ENCODE measurements around the gene CBX3. TPM values are rescaled to one million over a fixed set of nuclear protein-coding genes. Genes with fewer than 3 reads are reported as not detected.
"Not testable (repeated sequence)": the region's sequence is repeated elsewhere in the genome, so short reads cannot be mapped to it uniquely, and the experiment has no call there.

CBX3 gene
- total RNA-seq, 2 experiments from 2014 or later: 124 to 132 TPM

DNA sequence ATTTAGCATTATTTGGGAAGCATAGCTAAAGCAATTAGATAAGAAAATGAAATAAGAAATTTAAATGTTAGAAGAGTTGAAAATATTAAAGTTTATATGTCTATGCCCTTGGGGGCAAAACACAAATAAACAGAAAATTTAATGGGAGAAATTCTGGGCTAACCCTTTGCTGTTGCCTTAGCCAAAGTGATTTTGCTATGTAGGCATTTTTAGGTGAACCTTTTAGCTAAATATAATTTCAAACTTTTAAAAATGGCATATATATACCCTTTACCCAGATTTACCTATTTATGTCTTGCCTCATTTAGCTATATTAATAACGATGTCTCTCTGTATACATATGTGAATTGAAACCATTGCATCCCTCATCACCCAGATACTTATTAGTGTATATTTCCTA lies 29.5 kb upstream of the CBX3 start:
- no peak overlapping the region for H3K4me3 ChIP-seq (ENCODE audit: low read length)
- H3K27ac ChIP-seq (ENCODE audit: low read depth in 1 of 2, low read length in 2 of 2): no peak overlapping the region
- Mint-ChIP-seq H3K4me3 (no peak overlapping the region), H3K4me1 (ENCODE audit: low read depth) (peaks cover 14% of the 10 kb centered on the region), H3K27ac (no peak overlapping the region), H3K9me3 (no peaks in the 10 kb centered on the region), H3K27me3 (no peaks in the 10 kb centered on the region), H3K36me3 (ENCODE audit: low read depth) (peaks cover 16% of the 10 kb centered on the region)
- POLR2A ChIA-PET: interaction anchor here (1.5 to 1.7 kb wide), 2 partner anchors 16 to 21 kb away, joined by 3 to 4 read pairs; no protein-coding TSS in a partner anchor
- DNase-seq (no peak), ATAC-seq (ENCODE audit: poor library complexity) (no peak)
- intact Hi-C loops (cut with DNase I, micrococcal nuclease): no loop called here
- TF ChIP-seq, protein P1, sequence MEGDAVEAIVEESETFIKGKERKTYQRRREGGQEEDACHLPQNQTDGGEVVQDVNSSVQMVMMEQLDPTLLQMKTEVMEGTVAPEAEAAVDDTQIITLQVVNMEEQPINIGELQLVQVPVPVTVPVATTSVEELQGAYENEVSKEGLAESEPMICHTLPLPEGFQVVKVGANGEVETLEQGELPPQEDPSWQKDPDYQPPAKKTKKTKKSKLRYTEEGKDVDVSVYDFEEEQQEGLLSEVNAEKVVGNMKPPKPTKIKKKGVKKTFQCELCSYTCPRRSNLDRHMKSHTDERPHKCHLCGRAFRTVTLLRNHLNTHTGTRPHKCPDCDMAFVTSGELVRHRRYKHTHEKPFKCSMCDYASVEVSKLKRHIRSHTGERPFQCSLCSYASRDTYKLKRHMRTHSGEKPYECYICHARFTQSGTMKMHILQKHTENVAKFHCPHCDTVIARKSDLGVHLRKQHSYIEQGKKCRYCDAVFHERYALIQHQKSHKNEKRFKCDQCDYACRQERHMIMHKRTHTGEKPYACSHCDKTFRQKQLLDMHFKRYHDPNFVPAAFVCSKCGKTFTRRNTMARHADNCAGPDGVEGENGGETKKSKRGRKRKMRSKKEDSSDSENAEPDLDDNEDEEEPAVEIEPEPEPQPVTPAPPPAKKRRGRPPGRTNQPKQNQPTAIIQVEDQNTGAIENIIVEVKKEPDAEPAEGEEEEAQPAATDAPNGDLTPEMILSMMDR (IDR thresholded peaks at IDR 0.05): no peak
- peaks cover 7% of the 10 kb centered on the region for H3K4me1 ChIP-seq (ENCODE audit: insufficient read depth, low read length)
- no peaks in the 10 kb centered on the region for H3K9me3 ChIP-seq (ENCODE audit: control insufficient read depth in 1 of 2, insufficient read depth in 1 of 2, low read length in 2 of 2)
- CTCF ChIA-PET: interaction anchor here (0.9 kb wide), 1 partner anchor 11 kb away, joined by 6 read pairs; no protein-coding TSS in a partner anchor
- peaks cover 15% of the 10 kb centered on the region for H3K36me3 ChIP-seq (ENCODE audit: insufficient read depth, low read length)
- no peaks in the 10 kb centered on the region for H3K27me3 ChIP-seq (ENCODE audit: control insufficient read depth in 1 of 2, insufficient read depth in 2 of 2, low read length in 2 of 2)

DNA sequence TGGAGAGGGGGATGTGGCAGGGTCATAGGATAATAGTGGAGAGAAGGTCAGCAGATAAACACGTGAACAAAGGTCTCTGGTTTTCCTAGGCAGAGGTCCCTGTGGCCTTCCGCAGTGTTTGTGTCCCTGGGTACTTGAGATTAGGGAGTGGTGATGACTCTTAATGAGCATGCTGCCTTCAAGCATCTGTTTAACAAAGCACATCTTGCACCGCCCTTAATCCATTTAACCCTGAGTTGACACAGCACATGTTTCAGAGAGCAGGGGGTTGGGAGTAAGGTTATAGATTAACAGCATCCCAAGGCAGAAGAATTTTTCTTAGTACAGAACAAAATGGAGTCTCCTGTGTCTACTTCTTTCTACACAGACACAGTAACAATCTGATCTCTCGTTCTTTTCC lies 25.6 kb upstream of the CBX3 start:
- H3K27me3 Mint-ChIP-seq; H3K4me3 Mint-ChIP-seq; H3K36me3 Mint-ChIP-seq (ENCODE audit: low read depth); DNase-seq; intact Hi-C loops (cut with DNase I, micrococcal nuclease); H3K9me3 Mint-ChIP-seq; H3K27ac Mint-ChIP-seq; H3K9me3 ChIP-seq (ENCODE audit: control insufficient read depth in 1 of 2, insufficient read depth in 1 of 2, low read length in 2 of 2); H3K27me3 ChIP-seq (ENCODE audit: control insufficient read depth in 1 of 2, insufficient read depth in 2 of 2, low read length in 2 of 2); H3K27ac ChIP-seq (ENCODE audit: low read depth in 1 of 2, low read length in 2 of 2); H3K4me3 ChIP-seq (ENCODE audit: low read length); ATAC-seq (ENCODE audit: poor library complexity): not testable (repeated sequence)
- ChIA-PET POLR2A (interaction anchor here (0.7 kb wide), 1 partner anchor 24 kb away, joined by 5 read pairs; the partner anchor contains the start of gene HNRNPA2B1), CTCF (interaction anchor here (1.5 kb wide), 1 partner anchor 11 kb away, joined by 3 read pairs; no protein-coding TSS in a partner anchor)
- H3K4me1 ChIP-seq (ENCODE audit: insufficient read depth, low read length): peaks cover 11% of the 10 kb centered on the region
- peaks cover 22% of the 10 kb centered on the region for H3K4me1 Mint-ChIP-seq (ENCODE audit: low read depth)
- H3K36me3 ChIP-seq (ENCODE audit: insufficient read depth, low read length): peaks cover 11% of the 10 kb centered on the region

DNA sequence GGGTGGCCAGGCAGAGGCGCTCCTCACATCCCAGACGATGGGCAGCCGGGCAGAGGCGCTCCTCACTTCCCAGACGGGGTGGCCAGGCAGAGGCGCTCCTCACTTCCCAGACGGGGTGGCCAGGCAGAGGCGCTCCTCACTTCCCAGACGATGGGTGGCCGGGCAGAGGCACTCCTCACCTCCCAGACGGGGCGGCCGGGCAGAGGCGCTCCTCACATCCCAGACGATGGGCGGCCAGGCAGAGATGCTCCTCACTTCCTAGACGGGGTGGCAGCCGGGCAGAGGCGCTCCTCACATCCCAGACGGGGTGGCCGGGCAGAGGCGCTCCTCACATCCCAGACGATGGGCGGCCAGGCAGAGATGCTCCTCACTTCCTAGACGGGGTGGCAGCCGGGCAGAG lies 24.8 kb upstream of the CBX3 start:
- H3K4me1 ChIP-seq (ENCODE audit: insufficient read depth, low read length): peaks cover 11% of the 10 kb centered on the region
- H3K27ac Mint-ChIP-seq; H3K36me3 ChIP-seq (ENCODE audit: insufficient read depth, low read length); H3K4me3 Mint-ChIP-seq; ATAC-seq (ENCODE audit: poor library complexity); DNase-seq; H3K36me3 Mint-ChIP-seq (ENCODE audit: low read depth); POLR2A ChIA-PET; H3K4me3 ChIP-seq (ENCODE audit: low read length); H3K27me3 Mint-ChIP-seq; H3K27ac ChIP-seq (ENCODE audit: low read depth in 1 of 2, low read length in 2 of 2); intact Hi-C loops (cut with DNase I, micrococcal nuclease); H3K27me3 ChIP-seq (ENCODE audit: control insufficient read depth in 1 of 2, insufficient read depth in 2 of 2, low read length in 2 of 2); CTCF ChIA-PET; H3K9me3 ChIP-seq (ENCODE audit: control insufficient read depth in 1 of 2, insufficient read depth in 1 of 2, low read length in 2 of 2); H3K9me3 Mint-ChIP-seq: not testable (repeated sequence)
- peaks cover 28% of the 10 kb centered on the region for H3K4me1 Mint-ChIP-seq (ENCODE audit: low read depth)

DNA sequence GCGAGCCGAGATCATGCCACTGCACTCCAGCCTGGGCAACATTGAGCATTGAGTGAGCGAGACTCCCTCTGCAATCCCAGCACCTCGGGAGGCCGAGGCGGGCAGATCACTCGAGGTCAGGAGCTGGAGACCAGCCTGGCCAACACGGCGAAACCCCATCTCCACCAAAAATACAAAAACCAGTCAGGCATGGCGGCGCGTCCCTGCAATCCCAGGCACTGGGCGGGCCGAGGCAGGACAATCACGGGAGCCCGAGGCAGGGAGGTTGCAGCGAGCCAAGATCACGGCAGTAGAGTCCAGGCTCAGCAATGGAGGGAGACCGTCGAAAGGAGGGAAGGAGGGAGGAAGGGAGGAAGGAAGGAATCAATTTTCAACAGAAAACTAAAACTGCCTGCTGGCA lies 24.3 kb upstream of the CBX3 start:
- H3K27ac Mint-ChIP-seq; H3K4me3 ChIP-seq (ENCODE audit: low read length); DNase-seq; H3K4me3 Mint-ChIP-seq; intact Hi-C loops (cut with DNase I, micrococcal nuclease); H3K27ac ChIP-seq (ENCODE audit: low read depth in 1 of 2, low read length in 2 of 2); H3K36me3 ChIP-seq (ENCODE audit: insufficient read depth, low read length); H3K27me3 Mint-ChIP-seq; H3K9me3 Mint-ChIP-seq; H3K36me3 Mint-ChIP-seq (ENCODE audit: low read depth); H3K9me3 ChIP-seq (ENCODE audit: control insufficient read depth in 1 of 2, insufficient read depth in 1 of 2, low read length in 2 of 2); ATAC-seq (ENCODE audit: poor library complexity); H3K27me3 ChIP-seq (ENCODE audit: control insufficient read depth in 1 of 2, insufficient read depth in 2 of 2, low read length in 2 of 2); CTCF ChIA-PET: not testable (repeated sequence)
- POLR2A ChIA-PET: interaction anchor here (9.6 kb wide), 1 partner anchor 20 kb away, joined by 183 read pairs; the partner anchor contains the start of genes CBX3 and HNRNPA2B1
- peaks cover 34% of the 10 kb centered on the region for H3K4me1 Mint-ChIP-seq (ENCODE audit: low read depth)
- H3K4me1 ChIP-seq (ENCODE audit: insufficient read depth, low read length): peaks cover 11% of the 10 kb centered on the region
